H9 (cell line): ENCODE results near the gene POLR2J. TPM values are rescaled to one million over a fixed set of nuclear protein-coding genes. Genes with fewer than 3 reads are reported as not detected.

Source experiments
- DNase-seq: peaks from one replicate; pipeline ENCODE4 v3.0.0-alpha.2; 2017
- H2AFZ ChIP-seq: one replicate; pipeline ENCODE4 v1.6.1; 2013; ENCODE audit warnings: mild to moderate bottlenecking, low read length, control low read depth, moderate library complexity
- H2AK5ac ChIP-seq: 2 replicates; pipeline ENCODE4 v1.6.1; 2013; ENCODE audit warnings: low read length, control low read depth, mixed read lengths; ENCODE audit not compliant: insufficient read length
- H2BK120ac ChIP-seq: one replicate; pipeline ENCODE4 v1.6.1; 2013; ENCODE audit warnings: low read depth, mild to moderate bottlenecking, low read length, control low read depth, inconsistent platforms; ENCODE audit not compliant: poor library complexity, severe bottlenecking
- H2BK12ac ChIP-seq: 2 replicates; pipeline ENCODE4 v1.6.1; 2013; ENCODE audit warnings: low read length, control low read depth, mixed read lengths, low read depth; ENCODE audit not compliant: insufficient read length
- H2BK15ac ChIP-seq: 2 replicates; pipeline ENCODE4 v1.6.1; 2013; ENCODE audit warnings: low read depth, low read length, control low read depth
- H2BK20ac ChIP-seq: one replicate; pipeline ENCODE4 v1.6.1; 2013; ENCODE audit warnings: low read depth, mild to moderate bottlenecking, low read length, control low read depth, inconsistent platforms; ENCODE audit not compliant: poor library complexity, severe bottlenecking
- H2BK5ac ChIP-seq: 2 replicates; pipeline ENCODE4 v1.6.1; 2013; ENCODE audit warnings: low read length, control low read depth, mixed read lengths; ENCODE audit not compliant: insufficient read length
- H3K14ac ChIP-seq: 2 replicates; pipeline ENCODE4 v1.6.1; 2013; ENCODE audit warnings: low read length, control low read depth; ENCODE audit not compliant: insufficient read depth
- H3K18ac ChIP-seq: 2 replicates; pipeline ENCODE4 v1.6.1; 2013; ENCODE audit warnings: low read depth, mild to moderate bottlenecking, mixed read lengths, low read length, control low read depth; ENCODE audit not compliant: insufficient read length
- H3K23ac ChIP-seq: 2 replicates; pipeline ENCODE4 v1.6.1; 2013; ENCODE audit warnings: low read length, control low read depth, mixed read lengths, low read depth; ENCODE audit not compliant: insufficient read length
- H3K23me2 ChIP-seq: 2 replicates; pipeline ENCODE4 v1.6.1; 2013; ENCODE audit warnings: low read depth, mild to moderate bottlenecking, mixed read lengths, low read length, control low read depth; ENCODE audit not compliant: insufficient read length, poor library complexity, severe bottlenecking
- H3K27ac ChIP-seq: 2 replicates; pipeline ENCODE4 v1.5.1; 2013; ENCODE audit warnings: low read length, control low read depth, mixed read lengths, low read depth; ENCODE audit not compliant: insufficient read length
- H3K27me3 ChIP-seq: 2 replicates; pipeline ENCODE4 v1.6.1; 2013; ENCODE audit warnings: low read length, control low read depth, inconsistent platforms; ENCODE audit not compliant: insufficient read depth
- H3K4ac ChIP-seq: 2 replicates; pipeline ENCODE4 v1.6.1; 2013; ENCODE audit warnings: low read depth, mild to moderate bottlenecking, control low read depth, inconsistent platforms, low read length, moderate library complexity
- H3K4me1 ChIP-seq: 2 replicates; pipeline ENCODE4 v1.6.1; 2013; ENCODE audit warnings: low read length, control low read depth, inconsistent platforms; ENCODE audit not compliant: insufficient read depth
- H3K4me2 ChIP-seq: 2 replicates; pipeline ENCODE4 v1.6.1; 2013; ENCODE audit warnings: low read length, control low read depth, mixed read lengths; ENCODE audit not compliant: insufficient read length, insufficient read depth
- H3K56ac ChIP-seq: 2 replicates; pipeline ENCODE4 v1.6.1; 2013; ENCODE audit warnings: low read depth, mild to moderate bottlenecking, mixed read lengths, low read length, control low read depth; ENCODE audit not compliant: insufficient read length
- H3K79me1 ChIP-seq: 2 replicates; pipeline ENCODE4 v1.6.1; 2013; ENCODE audit warnings: low read depth, mild to moderate bottlenecking, moderate library complexity, low read length, control low read depth, inconsistent platforms; ENCODE audit not compliant: insufficient read depth, poor library complexity, severe bottlenecking
- H3K79me2 ChIP-seq: 2 replicates; pipeline ENCODE4 v1.6.1; 2013; ENCODE audit warnings: low read length, control low read depth, inconsistent platforms; ENCODE audit not compliant: insufficient read depth
- H3K9ac ChIP-seq: 2 replicates; pipeline ENCODE4 v1.6.1; 2013; ENCODE audit warnings: low read length, control low read depth, mixed read lengths; ENCODE audit not compliant: insufficient read length; ENCODE audit errors: extremely low read depth
- H3K9me3 ChIP-seq: one replicate; pipeline ENCODE4 v1.6.1; 2013; ENCODE audit warnings: low read depth, low read length, inconsistent platforms; ENCODE audit not compliant: control insufficient read depth
- H3T11ph ChIP-seq: one replicate; pipeline ENCODE4 v1.6.1; 2013; ENCODE audit warnings: mild to moderate bottlenecking, low read length, control low read depth, inconsistent platforms
- H4K20me1 ChIP-seq: one replicate; pipeline ENCODE4 v1.6.1; 2013; ENCODE audit not compliant: control insufficient read depth, insufficient read length, insufficient read depth
- H4K5ac ChIP-seq: 2 replicates; pipeline ENCODE4 v1.6.1; 2013; ENCODE audit warnings: low read depth, mild to moderate bottlenecking, mixed read lengths, low read length, control low read depth; ENCODE audit not compliant: insufficient read length
- H4K8ac ChIP-seq: replicated peaks from 2 replicates; pipeline ENCODE4 v1.6.1; 2013; ENCODE audit warnings: low read length, control low read depth, mixed read lengths, low read depth; ENCODE audit not compliant: insufficient read length
- H4K91ac ChIP-seq: 2 replicates; pipeline ENCODE4 v1.6.1; 2013; ENCODE audit warnings: low read depth, mild to moderate bottlenecking, moderate library complexity, mixed read lengths, low read length, control low read depth; ENCODE audit not compliant: insufficient read length
- H3K27ac Mint-ChIP-seq, 3 experiments: 2 replicates in 2 of 3; 3 replicates in 1 of 3; pipeline ENCODE4 v1.8.0; 2020 to 2021; ENCODE audit warnings: mixed read lengths in 3 of 3, mild to moderate bottlenecking in 1 of 3, moderate library complexity in 1 of 3
- H3K27me3 Mint-ChIP-seq: 2 replicates; pipeline ENCODE4 v1.8.0; 2021; ENCODE audit warnings: low read depth, mild to moderate bottlenecking, moderate library complexity, mixed read lengths
- H3K36me3 Mint-ChIP-seq, 3 experiments: 2 replicates in 2 of 3; 3 replicates in 1 of 3; pipeline ENCODE4 v1.8.0; 2020 to 2021; ENCODE audit warnings: low read depth in 3 of 3, mixed read lengths in 3 of 3; ENCODE audit not compliant: insufficient read depth in 1 of 3
- H3K4me1 Mint-ChIP-seq, 2 experiments: 2 replicates each; pipeline ENCODE4 v1.8.0; 2020; ENCODE audit warnings: mixed read lengths in 2 of 2
- H3K4me3 Mint-ChIP-seq, 2 experiments: 2 replicates in 1 of 2; 3 replicates in 1 of 2; pipeline ENCODE4 v1.8.0; 2020 to 2021; ENCODE audit warnings: mild to moderate bottlenecking in 2 of 2, mixed read lengths in 2 of 2, moderate library complexity in 1 of 2
- H3K9me3 Mint-ChIP-seq, 2 experiments: 2 replicates in 1 of 2; 3 replicates in 1 of 2; pipeline ENCODE4 v1.8.0; 2020; ENCODE audit warnings: mild to moderate bottlenecking in 2 of 2, mixed read lengths in 2 of 2, moderate library complexity in 1 of 2
- CTCF ChIP-seq: fragments of 200-600 bp; sonication (generic); conservative IDR thresholded peaks from 3 replicates; pipeline ENCODE4 v1.8.0; 2021; ENCODE audit warnings: antibody characterized with exemption, mild to moderate bottlenecking
- WGBS: extraction: QIAGEN DNeasy Blood & Tissue Kit; methylation state at CpG from one replicate; pipeline ENCODE4 v1.1.7; 2013; ENCODE audit warnings: missing lambda C conversion rate, low lambda C conversion rate, mixed read lengths; ENCODE audit not compliant: insufficient read length; ENCODE audit errors: extremely low coverage; 5-methylcytosine and 5-hydroxymethylcytosine counted together
- total RNA-seq: library from RNA; stranded (reverse); gene quantifications from 2 replicates; pipeline ENCODE4 v1.2.1, GENCODE V29; 2021

The POLR2J gene
- total RNA-seq, 1 experiment from 2014 or later = 58.5 TPM

- H2BK120ac ChIP-seq = no peak overlapping the region
Observed at GRCh38 chr7:102444961-102445673, 33.6 kb downstream of the POLR2J start.

More at GRCh38 chr7:102444961-102445673, 33.6 kb downstream of the POLR2J start:
- Histone ChIP-seq H3K27me3 (no peaks in the 10 kb centered on the region), H2BK20ac (no peak overlapping the region), H3K23ac (no peak overlapping the region), H4K8ac (no peak overlapping the region), H3K4ac (no peak overlapping the region), H2BK15ac (no peak overlapping the region), H3K27ac (no peak overlapping the region), H3K79me2 (no peaks in the 10 kb centered on the region), H3K18ac (no peak overlapping the region), H2BK12ac (no peak overlapping the region), H3K4me2 (no peak overlapping the region), H3T11ph (no peak overlapping the region), H4K91ac (no peak overlapping the region), H3K4me1 (no peaks in the 10 kb centered on the region; the same call in 1 of the 2 replicates), H3K9ac (no peak overlapping the region), H4K5ac (no peak overlapping the region), H3K9me3 (no peaks in the 10 kb centered on the region), H3K56ac (no peak overlapping the region), H3K14ac (no peak overlapping the region; the same call in 1 of the 2 replicates), H3K79me1 (no peaks in the 10 kb centered on the region), H2BK5ac (peak overlapping the region; percentile 55), H2AK5ac (no peak overlapping the region), H3K23me2 (no peaks in the 10 kb centered on the region), H2AFZ (no peak overlapping the region), H4K20me1 (no peaks in the 10 kb centered on the region)
- Mint-ChIP-seq H3K36me3 (peaks cover 3 to 28% (median 6%) of the 10 kb centered on the region in 3 experiments; a peak in 6 of 7 replicates), H3K27me3 (no peaks in the 10 kb centered on the region), H3K27ac (peak overlapping the region in 1 of 3 experiments; percentile 77; a peak in 3 of 7 replicates), H3K4me1 (peaks cover 8 to 9% of the 10 kb centered on the region in 2 experiments), H3K9me3 (no peaks in the 10 kb centered on the region), H3K4me3 (no peak overlapping the region)
- no CpG with 5 or more reads among the region's 17 CpGs for WGBS
- TF ChIP-seq CTCF = no peak
- no peak for DNase-seq
